ENCODE measurements around the gene ATL3.
"Not testable (repeated sequence)": the region's sequence is repeated elsewhere in the genome, so short reads cannot be mapped to it uniquely, and the experiment has no call there.

Gene ATL3

GRCh38 chr11:63680834-63681320 is 9.7 kb upstream of the ATL3 start:
- peak; percentile 92 for FAIRE-seq

GRCh38 chr11:63673579-63673978 is 2.4 kb upstream of the ATL3 start:
- no peak for FAIRE-seq

- FAIRE-seq, result no peak
These were observed 1.9 kb upstream of the ATL3 start for GRCh38 chr11:63672936-63673539.

- FAIRE-seq, result no peak
These were observed 934 bp upstream of the ATL3 start for GRCh38 chr11:63672156-63672463.

- peak; percentile 78 for FAIRE-seq
These were observed 499 bp downstream of the ATL3 start for GRCh38 chr11:63670433-63671321.

- no peak for FAIRE-seq
These were observed 1.1 kb downstream of the ATL3 start for GRCh38 chr11:63670096-63670432.

- FAIRE-seq, result peak; percentile 83
These were observed 3.0 kb downstream of the ATL3 start for GRCh38 chr11:63667995-63668795.

GRCh38 chr11:63666874-63667273 is 4.3 kb downstream of the ATL3 start:
- no peak for FAIRE-seq

- FAIRE-seq, result no peak
These were observed 7.4 kb downstream of the ATL3 start for GRCh38 chr11:63663809-63664208.

- no peak for FAIRE-seq
These were observed 10.2 kb downstream of the ATL3 start for GRCh38 chr11:63660972-63661371.

GRCh38 chr11:63652671-63653070 is 18.5 kb downstream of the ATL3 start:
- FAIRE-seq, result no peak

- no peak for FAIRE-seq
These were observed 28.0 kb downstream of the ATL3 start for GRCh38 chr11:63643205-63643604.

GRCh38 chr11:63641727-63642126 is 29.4 kb downstream of the ATL3 start:
- FAIRE-seq, result no peak

- FAIRE-seq, result peak; percentile 88
These were observed 31.9 kb downstream of the ATL3 start for GRCh38 chr11:63639199-63639832.

GRCh38 chr11:63638436-63638835 is 32.7 kb downstream of the ATL3 start:
- FAIRE-seq, result not testable (repeated sequence)

GRCh38 chr11:63635762-63636465 is 35.3 kb downstream of the ATL3 start:
- FAIRE-seq, result peak; percentile 94

- FAIRE-seq, result no peak
These were observed 41.8 kb downstream of the ATL3 start for GRCh38 chr11:63629426-63629825.

- no peak for FAIRE-seq
These were observed 47.5 kb downstream of the ATL3 start for GRCh38 chr11:63623513-63624140.

- no peak for FAIRE-seq
These were observed 48.9 kb downstream of the ATL3 start for GRCh38 chr11:63622323-63622722.

- no peak for FAIRE-seq
These were observed 50.1 kb downstream of the ATL3 start for GRCh38 chr11:63621071-63621470.

- no peak for FAIRE-seq
These were observed 51.2 kb downstream of the ATL3 start for GRCh38 chr11:63619967-63620366.

- FAIRE-seq, result not testable (repeated sequence)
These were observed 53.5 kb downstream of the ATL3 start for GRCh38 chr11:63617686-63618085.

Data from A204.1 (cell line).